ENCODE results near the gene ATP2B2.

GRCh38 chr3:10335871-10336622 is 169.3 kb downstream of the ATP2B2 start:
- TF ChIP-seq CTCF (IDR thresholded peaks at IDR 0.05) = no peak
- no peak for TF ChIP-seq POLR2AphosphoS5 (IDR thresholded peaks at IDR 0.05)
